Skeletal muscle cell (primary cell): ENCODE results near the gene NOC4L.
"Not testable (repeated sequence)": the region's sequence is repeated elsewhere in the genome, so short reads cannot be mapped to it uniquely, and the experiment has no call there.

Experiments
- DNase-seq: peaks from one replicate; pipeline ENCODE4 v3.0.0-alpha.2; 2010; ENCODE audit warnings: low read depth
- H3K4me3 ChIP-seq: 2 replicates; pipeline ENCODE4 v1.5.1; 2011; ENCODE audit warnings: low read depth, mild to moderate bottlenecking, control low read depth, low read length, moderate library complexity

The NOC4L gene

GRCh38 chr12:132144115-132144809, at the start of gene NOC4L, which contains the start of gene DDX51:
NOC4L (plus strand) TSS chr12:132144457; CDS start chr12:132144489, 32 bp downstream.
DDX51 (minus strand) TSS chr12:132144319; CDS start chr12:132144296, 23 bp downstream.
- peak within 1 kb of the TSS; percentile 92 for H3K4me3 ChIP-seq
- DNase-seq, result peak; percentile 84

- no peak overlapping the region for H3K4me3 ChIP-seq
Measured at GRCh38 chr12:132095520-132096409, 48.5 kb upstream of the NOC4L start.

GRCh38 chr12:132099739-132100138, 44.5 kb upstream of the NOC4L start:
- DNase-seq, result no peak
- H3K4me3 ChIP-seq, result no peak overlapping the region

More at GRCh38 chr12:132095520-132096409, 48.5 kb upstream of the NOC4L start:
- DNase-seq, result no peak

- DNase-seq, result no peak
- no peak overlapping the region for H3K4me3 ChIP-seq
Measured at GRCh38 chr12:132100306-132101065, 43.8 kb upstream of the NOC4L start.

- no peak overlapping the region for H3K4me3 ChIP-seq
- DNase-seq, result no peak
Measured at GRCh38 chr12:132102297-132102696, 42.0 kb upstream of the NOC4L start.

- not testable (repeated sequence) for H3K4me3 ChIP-seq, DNase-seq
Measured at GRCh38 chr12:132103072-132103471, 41.2 kb upstream of the NOC4L start.

- DNase-seq, result no peak
- no peak overlapping the region for H3K4me3 ChIP-seq
Measured at GRCh38 chr12:132103542-132104308, 40.5 kb upstream of the NOC4L start.

GRCh38 chr12:132105467-132105866, 38.8 kb upstream of the NOC4L start:
- H3K4me3 ChIP-seq, result no peak overlapping the region
- DNase-seq, result no peak

GRCh38 chr12:132106921-132107320, 37.3 kb upstream of the NOC4L start:
- DNase-seq, result no peak
- no peak overlapping the region for H3K4me3 ChIP-seq

- no peak overlapping the region for H3K4me3 ChIP-seq
- no peak for DNase-seq
Measured at GRCh38 chr12:132108211-132108832, 35.9 kb upstream of the NOC4L start.

- no peak for DNase-seq
- no peak overlapping the region for H3K4me3 ChIP-seq
Measured at GRCh38 chr12:132109741-132110140, 34.5 kb upstream of the NOC4L start.

GRCh38 chr12:132110677-132111076, 33.6 kb upstream of the NOC4L start:
- DNase-seq, result no peak
- no peak overlapping the region for H3K4me3 ChIP-seq

GRCh38 chr12:132111654-132112304, 32.5 kb upstream of the NOC4L start:
- no peak for DNase-seq
- H3K4me3 ChIP-seq, result no peak overlapping the region

- no peak overlapping the region for H3K4me3 ChIP-seq
- no peak for DNase-seq
Measured at GRCh38 chr12:132114667-132115066, 29.6 kb upstream of the NOC4L start.

GRCh38 chr12:132115500-132115899, 28.8 kb upstream of the NOC4L start:
- no peak overlapping the region for H3K4me3 ChIP-seq
- DNase-seq, result no peak

GRCh38 chr12:132116709-132117557, 27.3 kb upstream of the NOC4L start:
- H3K4me3 ChIP-seq, result no peak overlapping the region
- no peak for DNase-seq

- DNase-seq, result no peak
Measured at GRCh38 chr12:132117558-132117875, 26.7 kb upstream of the NOC4L start.

More at GRCh38 chr12:132117558-132117875, 26.7 kb upstream of the NOC4L start:
- no peak overlapping the region for H3K4me3 ChIP-seq
